Left lung (tissue), 14 donors: ENCODE measurements around the gene AS3MT. TPM values are rescaled to one million over a fixed set of nuclear protein-coding genes. Genes with fewer than 3 reads are reported as not detected.
A peak's percentile ranks its signal among the peaks of the same experiment; 100 is the strongest.
"Not testable (repeated sequence)": the region's sequence is repeated elsewhere in the genome, so short reads cannot be mapped to it uniquely, and the experiment has no call there.

ENCODE experiments used
- ATAC-seq: fragments of 200-7000 bp; cut with Tn5 transposase; one replicate; pipeline ENCODE4 v1.9.1; 2020; ENCODE audit warnings: moderate library complexity
- DNase-seq, 4 donors: peaks; one replicate each; pipeline ENCODE4 v3.0.0-alpha.2; 2013 to 2020
- H3K27ac ChIP-seq, 2 donors: fragments of 200-600 bp; sonication (generic) in 1 of 2; one replicate each; pipeline versions ENCODE4 v1.5.0 to v1.8.0; 2020 to 2021
- H3K27me3 ChIP-seq, 2 donors: fragments of 200-600 bp; sonication (generic) in 1 of 2; one replicate each; pipeline versions ENCODE4 v1.5.0 to v1.8.0; 2020 to 2021
- H3K36me3 ChIP-seq, 2 donors: fragments of 200-600 bp; sonication (generic) in 1 of 2; one replicate each; pipeline versions ENCODE4 v1.5.0 to v1.8.0; 2020 to 2021
- H3K4me1 ChIP-seq, 2 donors: fragments of 200-600 bp; one replicate each; pipeline ENCODE4 v1.8.0; 2021
- H3K4me3 ChIP-seq, 2 donors: fragments of 200-600 bp; sonication (generic) in 1 of 2; one replicate each; pipeline versions ENCODE4 v1.5.0 to v1.8.0; 2020 to 2021; ENCODE audit warnings: mild to moderate bottlenecking in 1 of 2
- H3K9me3 ChIP-seq, 2 donors: fragments of 200-600 bp; sonication (generic) in 1 of 2; one replicate each; pipeline versions ENCODE4 v1.5.0 to v1.8.0; 2020 to 2021
- CTCF ChIP-seq, 2 donors: fragments of 200-600 bp; sonication (generic) in 1 of 2; IDR thresholded peaks; one replicate each; pipeline versions ENCODE4 v1.5.0 to v1.8.0; 2021; ENCODE audit warnings: antibody characterized with exemption in 2 of 2
- intact Hi-C, 2 donors: fragments of 100-400 bp; cut with DNase I; formaldehyde crosslinking; loops; one replicate each; pipeline versions ENCODE4 v1.11.2 to v1.14.2; 2022
- long read RNA-seq, 12 donors: library from polyadenylated mRNA in 2 of 12; unstranded in 2 of 12; transcript quantifications; one replicate each; pipeline ENCODE4 v2.0.0 and lab custom pipeline, GENCODE V29; 2019 to 2026
- polyA plus RNA-seq, 6 donors: library from polyadenylated mRNA; unstranded; fragments of 120-200 nt; gene quantifications; one replicate each; pipeline ENCODE4 v1.2.1, GENCODE V29; 2013; ENCODE audit not compliant: insufficient read length in 6 of 6
- total RNA-seq, 2 donors: library from RNA; stranded (reverse); fragmentation: NEBNext Ultra II Directional; extraction: Animal tissue kit (Norgen Biotek cat#: 25700); gene quantifications; one replicate each; pipeline ENCODE4 v1.2.1, GENCODE V29; 2021
- donor health status: DM: no; HTN: yes; CAD: no.
- donor health status: DM: no; HTN: no; CAD: no.

AS3MT gene
- 1 to 10 TPM; 1.5 to 4.7 TPM for total RNA-seq
- 10 to 100 TPM; 11.3 to 18.9 (median 15.7) TPM for polyA plus RNA-seq
- long read RNA-seq, donor 1, partial matches to known transcripts: 9 of 10 reads
- long read RNA-seq, donor 1, other reads (novel, unspliced or antisense): 0 of 10 reads
- long read RNA-seq, donor 2, partial matches to known transcripts: 0 of 1 reads
- long read RNA-seq, donor 2, other reads (novel, unspliced or antisense): 0 of 1 reads
- long read RNA-seq, donor 3, partial matches to known transcripts: 7 of 8 reads
- long read RNA-seq, donor 3, other reads (novel, unspliced or antisense): 0 of 8 reads
- long read RNA-seq, donor 4, partial matches to known transcripts: 1 of 7 reads
- long read RNA-seq, donor 4, other reads (novel, unspliced or antisense): 5 of 7 reads
- long read RNA-seq, donor 5, partial matches to known transcripts: 0 of 2 reads
- long read RNA-seq, donor 5, other reads (novel, unspliced or antisense): 0 of 2 reads
- long read RNA-seq, donor 6, partial matches to known transcripts: 0 of 1 reads
- long read RNA-seq, donor 6, other reads (novel, unspliced or antisense): 0 of 1 reads
- long read RNA-seq, donor 7: 0 reads
- long read RNA-seq, donor 8, partial matches to known transcripts: 0 of 1 reads
- long read RNA-seq, donor 8, other reads (novel, unspliced or antisense): 0 of 1 reads
- long read RNA-seq, donor 9: 0 reads
- long read RNA-seq, donor 10, partial matches to known transcripts: 0 of 5 reads
- long read RNA-seq, donor 10, other reads (novel, unspliced or antisense): 3 of 5 reads
- long read RNA-seq, donor 11, partial matches to known transcripts: 0 of 1 reads
- long read RNA-seq, donor 11, other reads (novel, unspliced or antisense): 0 of 1 reads
- long read RNA-seq, donor 12, partial matches to known transcripts: 0 of 2 reads
- long read RNA-seq, donor 12, other reads (novel, unspliced or antisense): 0 of 2 reads

GRCh38 chr10:102869258-102870198 lies at the start of gene AS3MT:
AS3MT (plus strand) TSS chr10:102869470; CDS start chr10:102869593, 123 bp downstream.
- Histone ChIP-seq H3K36me3 (peaks cover 0 to 6% of the 10 kb centered on the region in 2 donors), H3K4me3 (peak within 1 kb of the TSS; percentile 34 to 37), H3K9me3 (no peaks in the 10 kb centered on the region), H3K27me3 (peaks cover 0 to 28% of the 10 kb centered on the region in 2 donors), H3K27ac (no peak within 1 kb of the TSS), H3K4me1 (peaks cover 0 to 3% of the 10 kb centered on the region in 2 donors)
- DNase-seq (peak in 3 of 4 donors; percentile 36 to 83 (median 65)), ATAC-seq (peak; percentile 97)
- no peak for TF ChIP-seq CTCF (IDR thresholded peaks at IDR 0.05)
- intact Hi-C loops: no loop called here

GRCh38 chr10:102820008-102820407 lies 49.3 kb upstream of the AS3MT start:
- H3K27me3 ChIP-seq, ATAC-seq, H3K4me3 ChIP-seq, intact Hi-C loops, H3K36me3 ChIP-seq, H3K9me3 ChIP-seq, DNase-seq: not testable (repeated sequence)
- H3K27ac ChIP-seq: peak overlapping the region in 1 of 2 donors; percentile 78
- H3K4me1 ChIP-seq: peaks cover 17 to 37% of the 10 kb centered on the region in 2 donors

DNA sequence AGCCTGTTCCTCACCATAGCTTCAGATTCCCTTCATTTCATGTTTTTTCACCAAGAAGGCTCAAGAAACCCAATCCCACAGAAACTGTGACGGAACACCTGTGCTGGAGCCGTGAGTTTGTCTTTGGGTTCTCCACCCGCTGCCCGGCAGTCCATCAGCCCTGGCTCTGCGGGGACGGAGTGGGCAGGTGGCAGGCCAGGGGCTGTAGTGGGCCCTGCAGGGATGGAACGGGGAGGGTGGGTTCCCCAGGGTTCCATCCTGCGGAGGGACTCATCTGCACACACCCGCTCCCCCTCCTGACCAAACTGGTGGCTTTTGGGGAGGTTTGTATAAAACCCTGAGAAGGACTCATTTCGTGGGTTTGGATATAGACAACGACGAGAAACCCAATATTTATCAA lies 47.0 kb upstream of the AS3MT start:
- Histone ChIP-seq H3K27me3 (no peaks in the 10 kb centered on the region), H3K4me3 (no peak overlapping the region), H3K4me1 (peaks cover 0 to 16% of the 10 kb centered on the region in 2 donors), H3K9me3 (no peaks in the 10 kb centered on the region), H3K36me3 (no peaks in the 10 kb centered on the region), H3K27ac (no peak overlapping the region)
- no peak for TF ChIP-seq CTCF (IDR thresholded peaks at IDR 0.05)
- ATAC-seq: no peak
- intact Hi-C loops: no loop called here
- no peak for DNase-seq

DNA sequence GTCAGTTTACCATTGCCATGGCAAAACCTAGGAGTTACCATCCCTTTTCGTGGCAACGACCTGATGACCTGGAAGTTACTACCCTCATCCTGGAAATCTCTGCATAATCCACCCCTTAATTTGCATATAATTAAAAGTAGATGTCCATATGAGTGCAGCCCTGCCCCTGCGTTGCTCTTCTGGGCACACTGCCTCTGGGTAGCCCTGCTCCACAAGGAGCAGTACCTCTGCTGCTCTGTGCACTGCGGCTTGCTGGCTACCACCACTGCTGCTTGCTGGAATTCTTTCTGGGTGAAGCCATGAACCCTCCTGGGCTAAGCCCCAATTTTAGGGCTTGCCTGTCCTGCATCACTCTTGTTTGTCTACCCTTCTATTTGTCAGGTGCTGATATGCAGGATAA lies 44.6 kb upstream of the AS3MT start:
- H3K4me3 ChIP-seq: no peak overlapping the region
- intact Hi-C loops: no loop called here
- H3K4me1 ChIP-seq: peaks cover 0 to 3% of the 10 kb centered on the region in 2 donors
- no peaks in the 10 kb centered on the region for H3K9me3 ChIP-seq
- no peaks in the 10 kb centered on the region for H3K27me3 ChIP-seq
- DNase-seq (no peak), ATAC-seq (no peak)
- no peak for TF ChIP-seq CTCF (IDR thresholded peaks at IDR 0.05)
- H3K27ac ChIP-seq: no peak overlapping the region
- H3K36me3 ChIP-seq: no peaks in the 10 kb centered on the region
